GM13977 (cell line): ENCODE results near the gene SMARCA2.
"Not testable (repeated sequence)": the region's sequence is repeated elsewhere in the genome, so short reads cannot be mapped to it uniquely, and the experiment has no call there.

Experiments
- DNase-seq: peaks from one replicate; pipeline ENCODE4 v3.0.0; 2012; ENCODE audit warnings: low spot score
- CTCF ChIP-seq: IDR thresholded peaks from 2 replicates; pipeline ENCODE4 v1.5.1; 2012; ENCODE audit warnings: mild to moderate bottlenecking, control low read depth; ENCODE audit not compliant: insufficient read depth; ENCODE audit errors: extremely low read depth, missing control alignments
- in situ Hi-C: fragments of 300-500 bp; cut with MboI; formaldehyde crosslinking; loops from one replicate; pipeline ENCODE4 v1.12.0; 2022; ENCODE audit warnings: low sequenced_read_pairs, low pct_unique_long_range_greater_than_20kb, mixed read lengths, inconsistent platforms; ENCODE audit not compliant: unreplicated experiment

Gene SMARCA2

GRCh38 chr9:2140600-2141223, 125.6 kb downstream of the SMARCA2 start:
- no peak for DNase-seq
- TF ChIP-seq CTCF, result no peak
- in situ Hi-C loops, result no loop called here

- in situ Hi-C loops, result no loop called here
- no peak for TF ChIP-seq CTCF
- no peak for DNase-seq
Observed at GRCh38 chr9:2142212-2142611, 127.1 kb downstream of the SMARCA2 start.

- in situ Hi-C loops, result no loop called here
- no peak for TF ChIP-seq CTCF
- DNase-seq, result no peak
Observed at GRCh38 chr9:2144619-2145018, 129.5 kb downstream of the SMARCA2 start.

DNA sequence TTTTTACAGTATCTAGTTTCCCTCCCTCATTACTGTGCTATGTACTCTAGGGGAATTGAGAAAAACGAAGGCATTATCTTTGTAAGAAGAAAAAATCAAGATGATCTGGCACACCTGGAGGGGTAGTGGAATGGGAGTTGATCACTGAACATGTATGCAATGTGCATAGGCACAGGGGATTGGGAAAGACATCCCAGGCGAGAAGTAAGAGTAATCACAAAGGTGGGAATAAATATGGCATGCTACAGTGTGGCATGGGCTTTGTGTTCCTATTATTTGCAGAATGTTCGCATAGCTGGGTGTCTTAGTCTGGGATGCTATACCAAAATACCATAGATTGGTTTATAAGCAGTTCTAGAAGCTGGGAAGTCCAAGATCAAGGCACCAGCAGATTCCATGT, 130.6 kb downstream of the SMARCA2 start:
- no peak for DNase-seq
- in situ Hi-C loops, result no loop called here
- TF ChIP-seq CTCF, result no peak

- in situ Hi-C loops, DNase-seq: not testable (repeated sequence)
- peak; percentile 21 for TF ChIP-seq CTCF
Observed at GRCh38 chr9:2146700-2147099, 131.6 kb downstream of the SMARCA2 start.

DNA sequence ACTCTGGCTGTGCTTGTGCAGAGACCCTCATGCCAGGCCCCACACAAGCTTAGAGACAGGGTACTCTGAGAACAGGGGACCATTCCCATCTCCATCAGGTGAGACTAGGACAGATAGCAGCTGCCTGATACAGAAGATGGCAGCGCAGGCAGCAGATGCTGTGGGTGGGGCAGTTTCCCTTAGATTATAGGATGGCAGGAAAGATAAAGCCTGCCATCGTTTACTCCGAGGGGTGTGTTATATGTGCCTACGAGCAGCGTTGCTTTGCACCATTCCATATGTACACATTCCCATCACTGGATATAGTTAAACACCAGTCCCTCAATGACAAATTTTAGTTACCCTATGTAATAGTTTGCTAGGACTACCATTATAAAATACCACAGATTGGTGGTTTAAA, 135.2 kb downstream of the SMARCA2 start:
- in situ Hi-C loops, result no loop called here
- DNase-seq, result no peak
- no peak for TF ChIP-seq CTCF
